Stimulated activated CD8-positive, alpha-beta memory T cell treated with anti-CD3 and anti-CD28 coated beads, Interleukin-7, amount 100 ng/mL, for 48 hours (primary cell): ENCODE results near the gene SH2D3A.

Source experiments
- DNase-seq, 2 donors: peaks; one replicate each; pipeline ENCODE4 v3.0.0-alpha.2; 2020; ENCODE audit warnings: low read depth in 1 of 2; ENCODE audit errors: extremely low read depth in 1 of 2

The SH2D3A gene

DNA sequence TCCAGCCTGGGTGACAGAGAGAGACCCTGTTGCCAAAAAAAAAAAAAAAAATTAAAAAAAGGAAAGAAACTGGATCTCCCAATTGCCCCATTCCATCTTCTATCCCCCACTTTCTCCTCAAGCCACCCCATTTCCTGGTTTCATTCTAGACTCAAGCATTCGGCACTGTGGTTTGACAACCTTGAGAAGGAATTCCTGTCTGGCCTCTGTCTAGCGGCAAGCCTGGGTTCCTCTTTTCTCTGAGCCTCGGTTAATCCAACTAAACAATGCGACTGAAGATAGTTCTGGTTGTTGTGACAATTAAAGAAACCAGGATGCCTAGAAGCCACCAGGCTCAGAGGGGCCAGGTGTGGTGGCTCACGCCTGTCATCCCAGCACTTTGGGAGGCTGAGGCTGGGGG, 43.5 kb downstream of the SH2D3A start:
- no peak for DNase-seq

DNA sequence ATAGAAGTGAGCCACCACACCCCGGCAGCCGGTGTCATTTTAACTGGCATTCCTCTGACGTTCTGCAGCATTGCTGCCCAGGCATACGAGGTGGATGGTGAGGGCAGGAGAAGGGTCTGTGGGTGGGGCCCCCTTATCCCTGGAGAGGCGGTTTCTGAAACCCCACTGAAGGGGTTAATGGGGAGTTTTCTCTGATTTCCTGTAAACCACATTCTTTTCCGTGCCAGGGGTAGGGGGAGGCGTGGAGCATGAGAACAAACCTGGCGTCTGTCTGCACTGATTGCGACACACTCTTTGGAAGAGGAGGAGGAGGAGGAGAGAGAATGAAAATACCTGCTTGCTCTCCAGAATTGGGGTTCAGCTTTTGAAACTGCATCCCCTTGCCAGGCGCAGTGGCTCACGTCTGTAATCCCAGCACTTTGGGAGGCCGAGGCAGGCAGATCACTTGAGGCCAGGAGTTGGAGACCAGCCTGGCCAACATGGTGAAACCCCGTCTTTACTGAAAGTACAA, 44.1 kb downstream of the SH2D3A start:
- no peak for DNase-seq

DNA sequence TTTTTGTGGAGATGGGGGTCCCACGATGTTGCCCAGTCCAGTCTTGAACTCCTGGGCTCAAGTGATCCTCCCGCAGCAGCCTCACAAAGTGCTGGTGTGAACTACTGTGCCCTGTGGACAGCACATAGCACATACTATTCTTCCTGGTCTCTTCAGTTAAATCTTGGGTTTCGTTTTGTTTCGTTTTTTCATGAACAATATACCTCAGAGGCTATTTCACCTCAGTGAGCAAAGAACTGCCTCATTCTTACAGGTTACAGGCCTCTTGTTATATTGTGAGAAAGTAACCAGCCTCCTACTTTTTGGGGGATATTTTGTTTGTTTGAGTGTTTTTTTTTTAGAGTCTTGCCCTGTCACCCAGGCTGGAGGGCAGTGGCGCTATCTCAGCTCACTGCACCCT, 45.5 kb downstream of the SH2D3A start:
- no peak for DNase-seq

DNA sequence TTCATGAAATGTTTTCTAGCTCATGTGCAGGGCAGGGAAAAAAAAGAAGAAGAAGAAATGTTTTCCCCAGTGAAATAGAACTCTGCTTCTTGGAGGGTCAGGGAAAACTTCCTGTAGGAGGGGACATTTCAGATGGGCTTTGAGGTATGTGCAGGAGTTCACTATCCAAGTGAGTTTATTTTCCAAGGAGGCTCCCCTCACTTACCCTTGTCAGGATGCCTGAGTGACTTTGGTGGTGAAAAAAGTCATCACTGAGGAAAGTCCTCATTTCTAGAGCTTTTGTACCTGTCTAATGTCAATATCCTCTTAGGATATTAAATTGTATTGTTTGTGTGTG, 46.1 kb downstream of the SH2D3A start:
- DNase-seq = no peak

DNA sequence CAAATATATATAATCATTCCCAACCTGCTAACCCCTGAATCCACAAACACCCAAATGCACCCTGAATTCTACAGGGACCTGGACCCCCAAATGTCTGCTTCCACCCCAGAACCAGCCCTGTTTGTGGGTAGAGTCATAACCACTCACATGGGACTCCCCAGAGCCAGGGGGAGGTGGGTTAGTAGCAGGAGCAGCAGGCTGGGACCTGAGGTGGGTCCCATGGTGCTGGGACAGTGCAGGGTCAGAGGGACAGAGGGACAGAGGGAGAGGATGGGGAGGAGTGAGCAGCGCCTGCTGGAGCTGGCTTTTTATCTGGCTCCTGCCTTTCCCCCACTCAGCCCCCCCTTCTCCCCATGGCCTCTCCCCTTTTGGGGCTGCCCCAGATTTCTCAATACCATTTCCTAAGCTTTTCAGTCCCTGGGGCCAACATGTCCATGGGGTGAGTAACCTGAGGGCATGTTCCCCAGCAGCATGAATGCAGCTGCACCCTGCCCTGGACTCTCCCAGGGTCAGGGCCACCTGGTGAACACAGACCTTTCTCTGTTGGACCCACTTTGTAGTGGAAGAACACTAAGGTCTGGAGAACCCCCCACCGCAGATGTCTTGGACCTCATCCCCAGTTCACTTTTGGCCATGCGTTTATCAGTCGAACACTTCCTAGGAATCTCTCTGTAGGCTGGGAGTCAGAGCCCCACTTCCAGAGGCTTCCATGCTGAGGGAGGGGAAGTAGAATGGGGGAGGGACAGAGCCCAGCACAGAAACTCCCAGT, 46.7 kb downstream of the SH2D3A start, which contains the start of gene C3:
TSS of gene C3 (minus strand) at position 282 of the 769 bp plus-strand sequence. CDS start at position 221, 61 bp downstream.
- no peak for DNase-seq

DNA sequence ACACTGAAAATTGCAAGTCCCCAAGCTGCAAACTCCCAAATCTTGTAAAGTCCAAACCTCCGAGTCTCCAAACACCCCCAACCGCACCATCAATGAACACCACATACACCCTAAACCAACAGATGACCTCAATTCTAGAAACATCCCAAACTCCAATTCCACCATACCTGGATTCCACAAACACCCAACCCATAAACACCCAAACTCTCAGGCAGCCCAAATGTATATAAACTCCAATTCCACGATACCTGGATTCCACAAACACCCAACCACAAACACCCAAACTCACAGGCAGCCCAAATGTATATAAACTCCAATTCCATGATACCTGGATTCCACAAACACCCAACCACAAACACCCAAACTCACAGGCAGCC, 47.3 kb downstream of the SH2D3A start:
- no peak for DNase-seq

DNA sequence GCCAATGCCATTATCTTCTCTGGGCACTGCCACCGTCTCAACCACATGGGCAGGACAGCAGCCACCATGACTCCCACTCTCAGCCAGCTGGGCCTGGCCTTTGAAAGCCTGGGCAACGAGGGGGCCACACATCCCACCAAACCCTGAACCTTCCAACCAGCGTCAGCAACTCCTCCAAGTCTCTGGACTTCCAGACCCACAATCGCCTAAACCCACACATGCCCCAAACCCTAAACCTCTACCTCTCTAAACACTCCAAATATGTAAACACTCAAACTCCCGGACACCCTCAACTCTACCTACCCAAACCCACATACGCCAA, 47.7 kb downstream of the SH2D3A start:
- no peak for DNase-seq

DNA sequence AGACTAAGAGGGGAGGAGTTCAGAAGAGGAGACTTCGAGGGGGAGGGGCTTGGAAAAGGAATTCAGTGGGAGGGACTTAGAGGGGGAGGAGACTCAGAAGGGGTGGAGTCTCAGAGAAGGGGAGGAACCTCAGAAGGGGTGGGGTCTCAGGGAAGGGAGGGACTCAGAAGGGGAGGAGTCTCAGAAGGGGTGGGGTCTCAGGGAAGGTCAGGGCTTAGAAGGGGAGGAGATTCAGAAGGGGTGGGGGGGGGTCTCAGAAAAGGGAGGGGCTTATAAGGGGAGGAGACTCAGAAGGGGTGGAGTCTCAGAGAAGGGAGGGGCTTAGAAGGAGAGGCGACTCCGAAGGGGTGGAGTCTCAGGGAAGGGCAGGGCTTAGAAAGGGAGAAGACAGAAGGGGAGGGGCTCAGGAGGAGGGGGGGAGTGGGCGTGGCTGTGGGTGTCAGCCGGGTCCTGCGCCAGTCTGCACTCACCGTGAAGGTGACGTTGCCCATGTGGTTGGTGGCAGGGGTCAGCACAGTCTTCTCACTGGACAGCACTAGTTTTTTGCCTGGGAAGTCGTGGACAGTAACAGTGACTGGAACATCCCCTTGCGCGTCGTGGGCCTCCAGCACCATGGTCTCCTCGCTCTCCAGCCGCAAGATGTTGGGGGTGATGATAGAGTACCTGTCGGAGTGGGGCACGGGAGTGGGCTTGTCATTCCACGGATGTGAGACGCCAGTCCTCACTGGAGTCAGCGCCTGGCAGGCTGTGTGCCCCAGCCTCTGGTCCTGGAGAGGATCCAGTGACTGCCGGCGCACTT, 48.3 kb downstream of the SH2D3A start:
- no peak for DNase-seq

DNA sequence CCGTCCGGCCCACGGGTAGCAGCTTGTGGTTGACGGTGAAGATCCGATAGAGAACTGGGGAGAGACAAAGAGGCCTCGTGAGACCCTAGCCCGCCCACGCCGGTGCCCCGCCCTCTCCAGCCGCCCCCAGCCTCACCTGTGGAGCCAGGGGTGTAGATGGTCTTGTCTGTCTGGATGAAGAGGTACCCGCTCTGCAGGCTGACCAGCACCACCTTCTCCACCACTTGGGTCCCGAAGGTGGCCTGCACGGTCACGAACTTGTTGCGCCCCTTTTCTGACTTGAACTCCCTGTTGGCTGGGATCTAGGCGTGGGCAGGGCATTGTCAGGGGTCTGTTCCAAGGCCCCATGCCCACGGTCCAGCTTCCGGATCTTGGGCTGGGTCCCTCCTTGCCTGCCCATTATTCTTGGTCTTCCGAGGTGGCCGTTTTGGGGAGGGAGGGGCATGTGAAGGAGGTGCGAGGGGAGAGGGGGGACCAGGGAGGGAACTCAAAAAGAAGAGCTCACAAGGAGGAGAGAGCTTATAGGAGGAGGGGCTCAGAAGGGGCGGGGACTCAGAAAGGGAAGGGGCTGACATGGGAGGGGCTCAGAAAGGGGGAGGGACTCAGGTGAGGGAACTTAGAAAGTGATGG, 49.0 kb downstream of the SH2D3A start:
- DNase-seq = no peak

DNA sequence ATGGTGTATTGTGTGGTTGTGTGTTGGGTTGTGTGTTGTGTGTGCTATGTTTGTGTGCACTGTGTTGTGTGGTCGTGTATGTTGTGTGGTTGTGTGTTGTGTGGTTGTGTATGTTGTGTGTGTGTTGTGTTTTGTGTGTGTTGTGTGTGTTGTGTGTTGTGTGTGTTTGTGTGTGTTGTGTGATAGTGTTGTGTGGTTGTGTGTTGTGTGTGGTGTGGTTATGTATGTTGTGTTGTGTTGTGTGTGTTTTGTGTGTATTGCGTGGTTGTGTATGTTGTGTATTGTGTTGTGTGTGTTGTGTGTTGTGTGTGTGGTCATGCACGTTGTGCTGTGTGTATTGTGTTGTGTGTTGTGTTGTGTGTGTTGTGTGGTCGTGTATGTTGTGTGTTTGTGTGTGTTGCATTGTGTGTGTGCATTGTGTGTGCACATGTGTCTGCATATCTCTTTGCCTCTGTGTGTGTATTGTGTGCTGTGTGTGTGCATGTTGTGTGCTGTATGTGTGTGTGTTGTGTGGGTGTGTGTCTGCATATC, 49.7 kb downstream of the SH2D3A start:
- DNase-seq = no peak

DNA sequence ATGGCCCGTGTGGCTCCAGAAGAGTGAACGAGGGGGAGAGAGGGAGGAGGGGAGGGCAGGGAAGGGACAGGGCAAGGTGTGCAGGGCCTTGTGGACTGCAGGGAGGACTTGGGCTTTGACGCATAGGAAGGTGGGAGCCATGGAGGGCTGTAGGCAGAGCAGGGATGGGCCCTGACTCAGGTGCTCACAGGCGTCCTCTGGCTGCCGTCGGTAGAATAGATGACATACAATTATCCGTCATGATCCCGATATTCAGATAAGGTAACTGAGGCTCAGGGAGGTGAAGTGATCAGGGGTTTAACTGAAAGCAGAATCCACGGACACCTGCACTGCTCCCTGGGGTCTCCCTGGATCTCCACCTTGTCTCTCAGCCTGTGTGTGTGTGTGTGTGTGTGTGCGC, 50.2 kb downstream of the SH2D3A start:
- no peak for DNase-seq

DNA sequence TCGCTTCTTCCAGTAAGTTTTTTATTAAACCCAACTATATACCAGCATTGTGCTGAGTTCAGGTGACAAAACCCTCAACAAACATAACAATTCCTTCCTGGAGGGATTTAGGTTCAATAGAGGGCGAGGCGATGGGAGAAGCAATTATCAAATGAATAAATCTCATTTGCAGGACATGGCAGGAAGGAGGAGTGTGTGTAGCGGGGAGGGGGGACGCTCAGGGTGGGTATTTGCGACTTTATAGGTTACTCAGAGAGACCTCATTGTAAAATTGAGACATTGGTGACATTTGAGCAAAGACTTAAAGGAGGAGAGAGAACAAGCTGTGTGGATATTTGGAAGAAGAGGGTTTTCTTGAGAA, 50.6 kb downstream of the SH2D3A start:
- DNase-seq = no peak

DNA sequence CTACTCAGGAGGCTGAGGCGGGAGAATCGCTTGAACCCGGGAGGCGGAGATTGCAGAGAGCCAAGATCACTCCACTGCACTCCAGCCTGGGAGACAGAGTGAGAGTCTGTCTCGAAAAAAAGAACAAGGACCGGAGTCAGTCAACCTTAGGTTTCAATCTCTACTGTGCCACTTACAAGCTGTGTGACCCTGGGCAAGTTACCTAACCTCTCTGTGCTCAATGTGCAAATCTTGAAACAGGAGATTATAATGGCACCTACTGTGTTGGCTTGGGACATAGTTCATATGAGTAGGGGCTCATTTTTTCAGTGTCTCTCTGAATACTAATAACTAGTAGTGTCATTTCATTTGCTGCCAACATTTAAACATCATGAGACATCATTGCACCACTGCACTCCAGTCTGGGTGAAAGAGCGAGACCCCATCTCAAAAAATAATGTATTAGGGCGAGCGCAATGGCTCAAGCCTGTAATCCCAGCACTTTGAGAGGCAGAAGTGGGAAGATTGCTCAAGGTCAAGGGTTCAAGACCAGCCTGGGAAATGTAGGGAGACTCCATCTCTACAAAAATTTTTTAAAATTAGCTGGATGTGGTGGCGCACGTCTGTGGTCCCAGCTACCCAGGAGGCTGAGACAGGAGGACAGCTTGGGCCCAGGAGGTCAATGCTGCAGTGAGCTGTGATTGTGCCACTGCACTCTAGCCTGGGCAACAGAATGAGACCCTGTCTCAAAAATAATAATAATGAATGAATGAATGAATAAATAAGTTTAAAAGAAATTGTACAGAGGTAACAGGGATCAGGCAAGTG, 52.3 kb downstream of the SH2D3A start:
- DNase-seq = no peak

DNA sequence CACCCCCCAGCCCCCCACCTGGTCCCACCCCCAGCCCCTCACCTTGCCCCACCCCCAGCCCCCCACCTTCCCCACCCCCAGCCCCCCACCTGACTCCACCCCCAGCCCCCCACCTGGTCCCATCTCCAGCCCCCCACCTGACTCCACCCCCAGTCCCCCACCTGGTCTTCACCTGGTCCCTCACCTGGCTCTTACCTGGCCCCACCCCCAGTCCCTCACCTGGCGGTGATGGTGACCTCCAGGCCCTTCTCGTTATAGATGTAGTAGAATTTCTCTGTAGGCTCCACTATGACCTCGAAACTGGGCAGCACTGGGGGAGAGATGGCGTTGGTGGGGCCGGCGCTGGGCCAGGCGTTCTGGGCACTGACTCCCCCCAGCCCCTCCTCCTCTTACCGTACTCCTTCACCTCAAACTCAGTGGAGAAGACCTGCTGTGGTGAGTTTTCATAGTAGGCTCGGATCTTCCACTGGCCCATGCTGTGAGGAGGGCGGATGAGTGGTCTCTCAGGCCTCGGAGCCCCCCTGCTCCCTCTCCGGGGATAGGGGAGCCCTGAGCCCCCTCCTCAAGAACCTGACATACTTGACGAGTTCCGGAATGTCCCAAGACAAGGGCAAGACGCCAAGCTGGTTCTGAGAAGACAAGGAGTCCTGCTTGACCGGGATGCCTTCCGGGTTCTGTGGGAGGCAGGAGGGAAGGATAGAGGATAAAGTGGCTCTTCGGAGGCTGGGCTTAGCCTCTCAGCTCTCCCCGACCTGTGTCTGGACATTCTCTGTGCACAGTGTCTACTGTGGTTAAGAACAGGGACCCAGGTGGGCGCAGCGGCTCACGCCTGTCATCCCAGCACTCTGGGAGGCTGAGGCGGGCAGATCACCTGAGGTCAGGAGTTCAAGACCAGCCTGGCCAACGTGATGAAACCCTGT, 53.2 kb downstream of the SH2D3A start:
- DNase-seq = no peak

DNA sequence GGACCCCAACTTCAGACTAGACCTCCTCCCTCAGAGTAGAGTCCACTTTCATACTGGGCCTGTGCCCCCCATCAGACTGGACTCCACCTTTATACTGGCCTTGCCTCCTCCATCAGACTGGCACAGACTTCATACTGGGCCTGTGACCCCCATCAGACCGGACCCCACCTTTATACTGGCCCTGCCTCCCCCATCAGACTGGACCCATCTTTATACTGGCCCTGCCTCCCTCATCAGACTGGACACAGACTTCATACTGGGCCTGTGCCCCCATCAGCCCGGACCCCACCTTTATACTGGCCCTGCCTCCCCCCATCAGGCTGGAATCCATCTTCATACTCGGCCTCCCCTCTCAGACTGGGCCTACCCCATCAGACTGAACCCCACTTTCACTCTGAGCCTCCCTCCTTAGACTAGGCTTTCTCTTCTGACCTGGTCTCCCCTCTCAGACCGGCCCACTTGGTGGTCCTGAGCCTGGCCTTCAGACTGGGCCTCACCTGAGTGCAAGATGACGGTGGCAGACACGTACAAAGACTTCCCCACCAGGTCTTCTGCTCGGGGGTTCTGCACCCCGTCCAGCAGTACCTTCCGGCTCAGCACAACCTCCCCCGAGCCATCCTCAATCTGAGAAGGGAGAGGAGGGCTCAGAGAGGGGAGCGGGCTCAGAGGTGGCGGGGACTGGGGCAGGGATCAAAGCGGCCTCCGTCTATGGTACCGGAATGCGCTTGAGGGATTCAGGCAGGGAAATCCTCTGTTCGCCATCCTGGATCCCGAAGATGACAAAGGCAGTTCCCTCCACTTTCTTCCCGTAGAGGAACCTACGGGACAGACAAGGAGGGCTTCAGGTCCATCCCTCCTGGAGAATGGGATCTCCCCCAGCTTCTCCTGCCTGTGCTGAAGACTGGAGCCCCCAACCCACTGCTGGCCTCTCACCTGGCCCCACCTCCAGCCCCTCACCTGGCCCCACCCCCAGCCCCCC, 54.3 kb downstream of the SH2D3A start:
- no peak for DNase-seq

DNA sequence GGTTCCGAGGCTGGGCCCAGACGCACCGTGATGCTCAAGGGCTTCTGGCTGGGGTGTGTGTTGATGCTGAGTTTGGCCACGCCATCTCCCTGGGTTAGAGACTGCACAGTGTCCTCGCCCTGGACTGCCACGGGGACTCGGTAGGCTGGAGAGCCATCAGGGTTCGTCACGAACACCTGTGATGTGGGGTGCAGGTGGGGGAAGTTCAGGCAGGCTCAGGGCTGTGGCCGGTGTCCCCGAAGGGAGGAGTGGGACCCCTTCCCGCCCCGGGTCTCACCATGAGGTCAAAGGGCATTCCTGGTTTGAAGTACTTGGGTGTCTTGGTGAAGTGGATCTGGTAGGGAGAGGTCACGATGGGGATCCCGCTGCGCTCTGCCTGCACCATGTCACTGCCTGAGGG, 55.0 kb downstream of the SH2D3A start:
- no peak for DNase-seq

DNA sequence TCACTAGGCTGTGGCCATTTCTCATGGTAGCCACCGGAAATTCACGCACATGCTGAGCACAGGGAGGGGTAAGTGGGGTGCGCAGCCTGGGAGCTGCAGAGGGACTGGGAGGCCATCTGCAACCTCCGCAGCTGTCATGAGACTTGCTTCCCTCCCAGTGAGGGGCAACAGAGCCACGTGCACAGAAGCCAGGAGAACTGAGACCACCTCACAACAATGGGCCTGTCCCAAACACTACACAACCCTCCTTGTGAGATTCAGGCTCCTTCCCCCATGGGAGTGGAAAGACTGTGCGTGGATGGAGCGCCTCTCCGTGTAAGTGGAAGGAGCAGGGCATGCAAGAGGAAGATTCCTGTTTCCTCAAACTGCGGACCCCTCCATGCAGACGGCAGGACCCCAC, 55.6 kb downstream of the SH2D3A start:
- DNase-seq = no peak

DNA sequence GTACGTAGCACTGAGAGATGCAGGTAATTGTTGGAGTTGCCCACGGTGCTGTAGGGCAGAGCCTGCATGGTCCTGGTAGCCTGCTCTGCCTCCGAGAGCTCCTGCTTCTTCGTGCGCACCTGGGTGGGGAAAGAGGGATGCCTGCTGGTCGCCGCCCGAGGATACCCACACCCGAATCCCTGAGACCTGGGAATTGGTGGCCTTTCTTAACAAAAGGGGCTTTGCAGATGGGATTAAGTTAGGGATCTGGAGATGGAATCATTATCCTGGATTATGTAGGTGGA, 56.2 kb downstream of the SH2D3A start:
- DNase-seq = no peak
